Measurements from ENCODE around the gene STRA8. TPM values are rescaled to one million over a fixed set of nuclear protein-coding genes. Genes with fewer than 3 reads are reported as not detected.

STRA8 gene
- total RNA-seq, 4 donors from 2014 or later: not detected

GRCh38 chr7:135235841-135236240 is 2.2 kb downstream of the STRA8 start:
- no peak for TF ChIP-seq CTCF (IDR thresholded peaks at IDR 0.05)

GRCh38 chr7:135236727-135237126 is 3.1 kb downstream of the STRA8 start:
- no peak for DNase-seq (ENCODE audit: low spot score)
- no peak for TF ChIP-seq CTCF (IDR thresholded peaks at IDR 0.05)
- no peak for ATAC-seq (ENCODE audit: low FRiP score)

More at GRCh38 chr7:135235841-135236240, 2.2 kb downstream of the STRA8 start:
- no peak for ATAC-seq (ENCODE audit: low FRiP score)
- DNase-seq (ENCODE audit: low spot score): no peak

- ATAC-seq (ENCODE audit: low FRiP score): no peak
Observed at GRCh38 chr7:135238112-135238744, 4.6 kb downstream of the STRA8 start.

GRCh38 chr7:135239263-135239662 is 5.6 kb downstream of the STRA8 start:
- no peak for ATAC-seq (ENCODE audit: low FRiP score)
- TF ChIP-seq CTCF (IDR thresholded peaks at IDR 0.05): no peak
- no peak for DNase-seq (ENCODE audit: low spot score)

More at GRCh38 chr7:135238112-135238744, 4.6 kb downstream of the STRA8 start:
- no peak for TF ChIP-seq CTCF (IDR thresholded peaks at IDR 0.05)
- no peak for DNase-seq (ENCODE audit: low spot score)

GRCh38 chr7:135240441-135240840 is 6.8 kb downstream of the STRA8 start:
- DNase-seq (ENCODE audit: low spot score) (no peak), ATAC-seq (ENCODE audit: low FRiP score) (no peak)
- no peak for TF ChIP-seq CTCF (IDR thresholded peaks at IDR 0.05)

GRCh38 chr7:135242096-135242684 is 8.6 kb downstream of the STRA8 start:
- ATAC-seq (ENCODE audit: low FRiP score) (no peak), DNase-seq (ENCODE audit: low spot score) (no peak)
- TF ChIP-seq CTCF (IDR thresholded peaks at IDR 0.05): no peak
